Right atrium auricular region (tissue), 2 donors: ENCODE measurements around the gene SNCA. TPM values are rescaled to one million over a fixed set of nuclear protein-coding genes. Genes with fewer than 3 reads are reported as not detected.

Experiments used
- DNase-seq: peaks from one replicate; pipeline ENCODE4 v3.0.0-alpha.2; 2019; ENCODE audit warnings: low spot score
- H3K27ac ChIP-seq, 2 donors: fragments of 200-600 bp; sonication (generic); 1 replicate in 1 of 2; 2 replicates in 1 of 2; pipeline ENCODE4 v1.5.1; 2016 to 2019
- H3K27me3 ChIP-seq, 2 donors: fragments of 200-600 bp; sonication (generic); one replicate each; pipeline versions ENCODE4 v1.5.1 to v1.6.0; 2017 to 2019
- H3K36me3 ChIP-seq: fragments of 200-600 bp; sonication (generic); one replicate; pipeline ENCODE4 v1.5.1; 2016
- H3K4me1 ChIP-seq, 2 donors: fragments of 200-600 bp; sonication (generic); one replicate each; pipeline versions ENCODE4 v1.5.1 to v1.6.0; 2017 to 2019
- H3K4me3 ChIP-seq, 2 donors: fragments of 200-600 bp; sonication (generic); 1 replicate in 1 of 2; 2 replicates in 1 of 2; pipeline ENCODE4 v1.5.1; 2017 to 2019; ENCODE audit warnings: mild to moderate bottlenecking in 1 of 2, moderate library complexity in 1 of 2
- H3K9me3 ChIP-seq, 2 donors: fragments of 200-600 bp; sonication (generic); one replicate each; pipeline ENCODE4 v1.5.1; 2019
- CTCF ChIP-seq, 2 donors: fragments of 200-600 bp; sonication (generic); IDR thresholded peaks; one replicate each; pipeline ENCODE4 v1.5.1; 2019; ENCODE audit warnings: antibody characterized with exemption in 2 of 2
- total RNA-seq, 2 donors: library from RNA; depleted of rRNA; stranded (reverse); fragments of >200 nt; gene quantifications; one replicate each; pipeline ENCODE4 v1.1.0, GENCODE V29; 2016

SNCA gene
- total RNA-seq, 2 donors from 2014 or later: 8.5 to 23.3 TPM

- no peak for DNase-seq
- no peak for TF ChIP-seq CTCF (IDR thresholded peaks at IDR 0.05)
- Histone ChIP-seq H3K4me3 (no peak overlapping the region), H3K27me3 (no peaks in the 10 kb centered on the region), H3K4me1 (no peaks in the 10 kb centered on the region), H3K27ac (no peak overlapping the region), H3K36me3 (no peaks in the 10 kb centered on the region), H3K9me3 (no peaks in the 10 kb centered on the region)
Observed at GRCh38 chr4:89741768-89742167, 95.2 kb downstream of the SNCA start.

GRCh38 chr4:89739311-89739988, 97.5 kb downstream of the SNCA start:
- Histone ChIP-seq H3K4me3 (no peak overlapping the region), H3K9me3 (no peaks in the 10 kb centered on the region), H3K36me3 (no peaks in the 10 kb centered on the region), H3K27ac (no peak overlapping the region), H3K4me1 (no peaks in the 10 kb centered on the region), H3K27me3 (no peaks in the 10 kb centered on the region)
- no peak for TF ChIP-seq CTCF (IDR thresholded peaks at IDR 0.05)
- DNase-seq: no peak

GRCh38 chr4:89737888-89738287, 99.1 kb downstream of the SNCA start:
- Histone ChIP-seq H3K27me3 (no peaks in the 10 kb centered on the region), H3K4me3 (no peak overlapping the region), H3K36me3 (no peaks in the 10 kb centered on the region), H3K27ac (no peak overlapping the region), H3K4me1 (no peaks in the 10 kb centered on the region), H3K9me3 (no peaks in the 10 kb centered on the region)
- TF ChIP-seq CTCF (IDR thresholded peaks at IDR 0.05): no peak
- no peak for DNase-seq

GRCh38 chr4:89733946-89734345, 103.0 kb downstream of the SNCA start:
- no peaks in the 10 kb centered on the region for H3K27me3 ChIP-seq
- H3K36me3 ChIP-seq: no peaks in the 10 kb centered on the region
- no peaks in the 10 kb centered on the region for H3K4me1 ChIP-seq
- no peak for DNase-seq
- no peak overlapping the region for H3K4me3 ChIP-seq
- no peak for TF ChIP-seq CTCF (IDR thresholded peaks at IDR 0.05)
- H3K27ac ChIP-seq: no peak overlapping the region
- no peaks in the 10 kb centered on the region for H3K9me3 ChIP-seq

- Histone ChIP-seq H3K9me3 (no peaks in the 10 kb centered on the region), H3K36me3 (no peaks in the 10 kb centered on the region), H3K4me1 (no peaks in the 10 kb centered on the region), H3K27ac (no peak overlapping the region), H3K27me3 (no peaks in the 10 kb centered on the region), H3K4me3 (no peak overlapping the region)
- no peak for TF ChIP-seq CTCF (IDR thresholded peaks at IDR 0.05)
- no peak for DNase-seq
Observed at GRCh38 chr4:89727238-89727637, 109.7 kb downstream of the SNCA start.

GRCh38 chr4:89725268-89725667, 111.7 kb downstream of the SNCA start:
- DNase-seq: no peak
- H3K4me1 ChIP-seq: no peaks in the 10 kb centered on the region
- no peak overlapping the region for H3K27ac ChIP-seq
- no peak for TF ChIP-seq CTCF (IDR thresholded peaks at IDR 0.05)
- no peaks in the 10 kb centered on the region for H3K36me3 ChIP-seq
- no peaks in the 10 kb centered on the region for H3K27me3 ChIP-seq
- H3K9me3 ChIP-seq: no peaks in the 10 kb centered on the region
- H3K4me3 ChIP-seq: no peak overlapping the region
